NCI-H446 treated with DMSO at 0.1 percent for 48 hours (cell line): Measurements from ENCODE around the gene TRABD2B.

Experiments used
- DNase-seq: peaks from one replicate; lab custom pipeline; 2025; lab: John Stamatoyannopoulos, UW

TRABD2B gene

GRCh38 chr1:47795102-47795501, 202.1 kb downstream of the TRABD2B start:
- DNase-seq = no peak

GRCh38 chr1:47794530-47794929, 202.7 kb downstream of the TRABD2B start:
- DNase-seq = no peak

DNA sequence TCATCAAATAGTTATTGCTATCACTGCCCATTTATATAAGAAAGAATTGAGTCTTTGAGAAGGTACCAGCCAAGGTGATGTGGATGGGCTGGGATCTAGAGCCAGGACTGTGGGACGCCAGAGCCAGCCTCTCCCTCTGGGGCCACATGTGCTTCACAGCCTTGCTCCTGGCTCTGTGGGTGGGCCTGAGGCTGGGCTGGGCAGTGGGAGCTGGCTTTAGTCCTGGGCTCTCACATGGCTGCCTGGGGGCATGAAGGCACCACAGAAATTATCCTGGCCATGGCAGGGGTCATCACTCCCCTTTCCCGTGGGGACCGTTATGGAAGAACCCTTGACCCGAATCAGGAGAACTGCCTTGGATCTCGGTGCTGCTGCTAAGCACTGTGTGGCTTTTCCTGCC, 203.1 kb downstream of the TRABD2B start:
- DNase-seq = no peak

DNA sequence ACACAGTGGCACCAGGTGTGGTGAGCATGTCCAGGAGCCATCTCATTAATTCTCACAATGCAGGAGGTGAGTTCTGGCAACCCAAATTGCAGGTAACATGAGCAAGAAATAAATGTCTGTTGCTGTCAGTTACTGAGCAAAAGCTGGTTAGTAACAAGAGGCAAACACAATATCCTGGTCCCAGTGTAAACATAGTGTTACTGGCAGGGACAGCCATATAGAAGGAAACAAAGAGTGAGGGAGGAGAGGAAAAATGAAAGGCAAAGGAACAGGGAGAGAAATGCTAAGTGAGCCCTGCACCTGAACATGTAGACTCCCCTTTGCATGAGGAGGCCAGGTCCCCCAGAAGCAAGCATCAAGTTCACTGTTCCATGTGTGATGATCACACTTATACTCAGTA, 203.6 kb downstream of the TRABD2B start:
- DNase-seq = no peak

DNA sequence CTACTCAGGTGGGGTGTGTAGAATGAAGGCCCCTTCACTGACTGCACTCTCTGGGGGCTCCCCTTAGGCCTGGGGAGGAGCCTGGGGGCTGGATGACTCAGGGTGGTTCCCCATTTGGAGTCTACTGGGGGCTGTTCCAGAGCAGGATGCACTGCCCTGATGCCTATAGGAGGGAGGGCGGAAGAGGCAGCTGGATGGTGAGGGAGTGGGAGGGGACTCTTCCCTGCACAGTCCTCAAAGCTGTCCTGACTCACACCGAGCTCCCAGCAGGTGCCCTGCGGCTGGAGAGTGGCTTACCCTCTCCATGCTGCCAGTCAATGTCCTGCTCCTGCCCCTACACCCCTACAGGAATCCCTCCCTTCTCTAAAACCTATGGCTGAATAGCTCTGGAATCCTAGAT, 204.4 kb downstream of the TRABD2B start:
- DNase-seq = no peak

DNA sequence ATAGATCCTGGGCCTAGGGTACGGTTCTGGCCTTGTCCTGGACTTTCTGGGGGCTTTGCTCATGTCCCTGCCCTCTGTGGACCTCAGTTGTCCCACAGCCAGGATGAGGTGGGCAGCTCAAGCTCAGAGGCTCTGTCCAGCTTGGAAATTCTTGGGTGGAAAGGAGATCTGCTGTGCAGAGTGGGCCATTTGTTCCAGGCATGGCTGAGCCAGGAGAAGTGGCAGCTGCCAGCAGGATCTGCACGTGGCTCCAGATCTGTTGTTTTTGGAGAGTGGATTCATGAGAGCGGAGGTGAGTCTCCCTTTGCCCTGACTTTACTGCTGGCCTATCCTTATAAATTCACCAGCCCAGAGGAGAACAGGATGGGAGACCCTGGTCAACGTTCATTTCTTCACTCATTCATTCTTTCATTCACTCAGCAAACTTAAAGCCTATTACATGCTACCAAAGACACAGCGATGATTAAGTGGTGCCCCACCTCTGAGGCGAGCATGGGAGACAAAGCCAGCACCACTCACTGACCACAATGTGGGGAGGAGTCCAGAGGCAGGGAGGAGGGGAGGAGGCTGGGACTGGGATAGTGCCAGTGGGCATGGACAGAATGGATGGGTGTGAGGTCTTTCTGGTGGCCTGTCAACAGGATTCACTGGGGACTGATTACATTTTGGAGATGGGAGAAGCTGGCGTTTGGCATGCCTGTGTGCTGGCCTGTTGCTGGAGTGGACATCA, 205.1 kb downstream of the TRABD2B start:
- no peak for DNase-seq

- DNase-seq = no peak
Measured at GRCh38 chr1:47788761-47789160, 208.4 kb downstream of the TRABD2B start.

DNA sequence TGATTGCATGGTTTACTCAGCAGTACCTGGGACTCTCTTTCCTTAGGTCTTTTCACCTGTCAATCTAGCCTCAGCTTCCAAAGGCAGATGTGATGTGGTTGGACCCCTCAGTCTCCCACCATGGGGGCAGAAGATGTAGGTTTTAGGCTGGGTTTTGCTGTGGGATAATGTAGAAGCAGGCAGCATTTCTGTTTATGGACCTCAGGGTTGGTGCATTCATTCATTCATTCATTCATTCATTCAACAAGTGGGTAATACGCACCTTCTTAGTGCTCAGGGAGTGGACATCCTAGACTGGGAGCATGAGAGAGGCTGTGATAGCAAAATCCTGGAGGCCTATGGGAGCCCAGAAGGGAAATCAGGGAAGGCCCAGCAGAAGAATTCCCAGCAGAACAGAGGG, 209.6 kb downstream of the TRABD2B start:
- DNase-seq = no peak

DNA sequence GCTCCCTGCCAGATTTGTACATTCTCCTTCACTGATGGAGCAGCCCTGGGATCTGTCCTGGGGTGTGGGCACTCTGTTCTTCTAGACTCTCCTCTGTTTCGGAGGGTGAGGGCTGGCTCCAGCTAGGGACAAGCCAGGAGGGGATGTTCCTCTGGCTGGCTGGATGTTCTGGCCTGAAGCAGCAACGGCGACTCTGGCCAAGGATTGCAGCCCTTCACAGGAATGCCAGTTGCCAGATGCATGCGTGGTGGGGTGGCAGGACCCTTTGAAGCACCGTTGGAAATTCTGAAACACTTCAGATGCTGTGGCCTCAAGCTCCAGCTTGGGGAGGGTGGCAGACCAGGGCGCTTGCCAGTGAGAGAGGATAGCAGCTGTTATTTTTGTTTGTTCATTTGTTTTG, 210.9 kb downstream of the TRABD2B start:
- DNase-seq = no peak

DNA sequence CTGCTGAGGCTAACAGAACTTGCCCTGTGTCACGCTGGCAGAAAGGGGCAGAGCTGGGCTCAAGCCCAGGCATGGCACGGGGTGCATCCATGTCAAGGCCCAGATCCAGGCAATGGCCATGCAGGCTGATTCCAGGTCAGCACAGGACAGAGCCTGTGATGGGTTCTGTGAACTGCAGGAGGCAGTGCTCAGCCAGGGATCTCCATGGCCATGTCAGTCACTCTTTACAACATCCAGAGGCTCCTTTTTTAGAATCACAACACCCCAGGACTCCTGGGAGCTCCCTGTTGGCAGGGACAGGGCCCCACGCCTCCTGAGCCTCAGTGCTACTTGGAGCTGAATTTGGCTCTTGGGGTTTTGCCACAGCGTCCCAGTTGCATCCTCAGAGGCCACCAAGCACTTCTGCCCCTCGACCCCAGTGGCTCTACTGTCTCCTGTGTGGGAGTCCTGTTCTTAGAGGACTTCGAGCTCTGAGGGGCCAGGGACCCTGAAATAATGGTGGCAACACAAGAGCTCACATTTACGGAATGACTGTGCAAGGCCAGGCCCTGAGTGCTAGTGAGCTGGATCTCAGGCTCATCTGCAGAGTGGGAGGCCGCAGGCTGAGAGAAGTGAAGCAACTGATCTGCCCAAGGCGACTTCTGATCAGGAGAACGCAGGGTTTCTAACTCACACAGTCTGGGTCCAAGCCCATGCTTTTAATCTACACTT, 211.5 kb downstream of the TRABD2B start:
- no peak for DNase-seq

- no peak for DNase-seq
Measured at GRCh38 chr1:47785118-47785517, 212.1 kb downstream of the TRABD2B start.

DNA sequence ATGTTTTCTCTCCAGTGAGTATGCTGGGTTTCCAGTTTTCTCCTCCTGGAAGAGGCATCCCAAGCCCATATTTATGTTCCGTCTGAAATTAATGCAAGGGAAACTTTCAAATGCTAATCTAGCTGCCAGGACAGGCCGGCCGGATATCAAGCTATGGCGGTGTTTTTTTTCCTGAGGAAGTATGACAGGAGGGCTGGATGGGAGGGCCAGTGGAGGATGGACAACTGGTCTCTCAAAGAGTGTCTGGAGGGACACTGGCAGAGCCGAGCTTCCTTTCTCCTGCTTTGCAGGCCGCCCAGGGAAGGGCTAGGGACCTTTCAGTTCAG, 212.7 kb downstream of the TRABD2B start:
- DNase-seq = no peak

DNA sequence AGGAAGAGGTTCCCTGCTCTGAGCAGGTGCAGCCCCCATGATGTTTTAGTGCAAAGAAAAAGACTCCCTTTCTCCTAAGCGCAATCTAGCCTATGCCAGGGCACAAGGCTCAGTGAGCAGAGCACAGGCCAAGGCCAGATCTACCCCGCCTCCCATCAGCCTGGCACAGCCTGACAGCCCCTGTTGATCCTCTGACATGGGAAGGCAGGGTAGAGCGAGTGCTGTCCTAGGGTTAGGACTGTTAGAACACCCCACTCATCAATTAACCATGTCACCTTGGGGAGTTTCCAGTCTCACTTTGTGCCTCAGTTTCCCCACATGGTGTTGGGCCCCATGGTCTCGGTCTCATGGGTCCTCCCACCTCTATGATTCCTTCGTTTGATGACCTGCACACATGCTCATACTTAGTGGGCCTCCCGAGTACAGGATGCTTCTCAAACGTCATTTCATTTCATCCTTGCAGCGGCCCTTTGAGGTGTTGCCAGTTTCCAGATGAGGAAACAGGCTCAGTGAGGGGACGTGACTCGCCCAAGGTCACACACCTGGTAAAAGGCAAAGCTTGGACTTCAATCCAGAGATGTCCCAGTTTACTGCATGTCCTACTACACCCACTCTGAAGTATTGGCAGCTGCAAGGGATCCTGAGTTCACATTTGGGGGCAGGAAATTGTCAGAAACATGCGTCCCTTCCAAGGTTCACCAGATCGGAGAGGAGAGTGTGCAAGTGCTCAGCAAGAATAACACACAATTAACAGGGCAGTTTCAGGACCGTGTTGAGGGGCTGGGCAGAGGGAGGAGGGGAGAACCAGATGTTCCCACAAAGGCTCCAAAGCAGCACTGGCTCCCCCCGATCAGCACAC, 213.3 kb downstream of the TRABD2B start:
- DNase-seq = no peak

GRCh38 chr1:47782414-47783166, 214.6 kb downstream of the TRABD2B start:
- DNase-seq = no peak

GRCh38 chr1:47781171-47781959, 215.8 kb downstream of the TRABD2B start:
- DNase-seq = no peak

- no peak for DNase-seq
Measured at GRCh38 chr1:47780469-47780995, 216.7 kb downstream of the TRABD2B start.

DNA sequence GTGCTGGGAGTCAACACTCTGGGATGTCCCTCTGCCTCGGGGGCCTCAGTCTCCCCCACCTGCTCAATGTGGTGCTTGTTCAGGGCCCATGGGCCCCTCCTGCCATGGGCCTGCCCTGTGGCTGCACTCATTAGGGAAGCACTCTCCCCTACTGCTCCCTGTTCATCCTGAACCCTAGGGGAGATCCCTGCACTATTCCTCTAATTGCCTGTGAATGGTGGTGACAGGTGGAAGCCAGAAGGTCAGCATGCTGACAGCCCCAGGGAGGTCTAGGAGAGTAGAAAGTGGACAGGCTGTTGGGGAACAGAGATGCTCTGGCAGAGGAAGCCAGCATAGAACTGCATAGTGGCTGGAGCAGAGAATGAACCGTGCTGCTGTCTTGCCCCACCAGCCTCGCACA, 217.6 kb downstream of the TRABD2B start:
- DNase-seq = no peak

DNA sequence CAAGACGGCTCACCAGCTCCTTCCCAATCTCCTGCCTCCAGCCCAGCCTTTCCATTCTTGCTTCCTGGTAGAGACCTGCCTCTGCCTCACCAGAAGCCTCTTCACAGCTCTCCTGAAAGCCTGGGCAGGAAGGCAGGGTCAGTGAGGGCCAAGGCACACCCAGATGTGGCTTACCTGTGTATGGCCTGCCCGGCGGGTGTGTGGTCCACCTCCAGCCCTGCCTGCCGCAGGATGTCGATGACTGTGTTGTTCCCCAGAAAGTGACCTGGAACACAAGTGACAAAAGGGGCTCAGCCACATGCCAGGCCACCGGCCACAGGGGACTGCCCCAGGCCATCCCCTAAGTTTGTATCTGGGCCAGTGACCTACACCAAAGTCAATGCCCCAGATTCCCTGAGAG, 218.9 kb downstream of the TRABD2B start:
- DNase-seq = no peak

GRCh38 chr1:47777322-47777721, 219.9 kb downstream of the TRABD2B start:
- DNase-seq = no peak

GRCh38 chr1:47776667-47777131, 220.5 kb downstream of the TRABD2B start:
- no peak for DNase-seq
